Fibroblast of lung (primary cell): Measurements from ENCODE around the gene IFI44L. TPM values are rescaled to one million over a fixed set of nuclear protein-coding genes. Genes with fewer than 3 reads are reported as not detected.

ENCODE experiments used
- DNase-seq, 2 donors: peaks; one replicate each; pipeline versions ENCODE4 v3.0.0 to v3.0.0-alpha.2; 2010; ENCODE audit warnings: low read depth in 2 of 2
- H2AFZ ChIP-seq: 2 replicates; pipeline ENCODE4 v1.5.1; 2012; ENCODE audit warnings: low read length, control low read depth, inconsistent platforms
- H3K27ac ChIP-seq: 2 replicates; pipeline ENCODE4 v1.5.1; 2011; ENCODE audit warnings: low read length, control low read depth; ENCODE audit not compliant: insufficient read depth
- H3K27me3 ChIP-seq: 2 replicates; pipeline ENCODE4 v1.5.1; 2011; ENCODE audit warnings: mild to moderate bottlenecking, low read length; ENCODE audit not compliant: control insufficient read depth, insufficient read depth
- H3K36me3 ChIP-seq: 2 replicates; pipeline ENCODE4 v1.5.1; 2011; ENCODE audit warnings: low read length; ENCODE audit not compliant: control insufficient read depth, insufficient read depth
- H3K4me1 ChIP-seq: 2 replicates; pipeline ENCODE4 v1.5.1; 2011; ENCODE audit warnings: low read length; ENCODE audit not compliant: control insufficient read depth, insufficient read depth; ENCODE audit errors: extremely low read depth
- H3K4me2 ChIP-seq: 2 replicates; pipeline ENCODE4 v1.5.1; 2011; ENCODE audit warnings: low read length, control low read depth; ENCODE audit not compliant: insufficient read depth; ENCODE audit errors: extremely low read depth
- H3K4me3 ChIP-seq, 4 experiments: fragments of 200-600 bp in 1 of 4; sonication (generic) in 1 of 4; replicated peaks in 1 of 4; 2 replicates each; pipeline ENCODE4 v1.5.1; 2011 to 2016; ENCODE audit warnings: low read length in 4 of 4, low read depth in 3 of 4, mild to moderate bottlenecking in 3 of 4, control low read depth in 2 of 4, inconsistent platforms in 1 of 4, mixed read lengths in 1 of 4; ENCODE audit not compliant: insufficient read depth in 1 of 4; ENCODE audit errors: control extremely low read depth in 1 of 4
- H3K79me2 ChIP-seq: 2 replicates; pipeline ENCODE4 v1.5.1; 2012; ENCODE audit warnings: mild to moderate bottlenecking, low read length, inconsistent platforms; ENCODE audit not compliant: control insufficient read depth, insufficient read depth
- H3K9ac ChIP-seq: 2 replicates; pipeline ENCODE4 v1.5.1; 2011; ENCODE audit warnings: mild to moderate bottlenecking, low read length, control low read depth; ENCODE audit not compliant: insufficient read depth
- H3K9me3 ChIP-seq: 2 replicates; pipeline ENCODE4 v1.5.1; 2012; ENCODE audit warnings: low read depth, low read length; ENCODE audit not compliant: control insufficient read depth, insufficient read depth
- H4K20me1 ChIP-seq: 2 replicates; pipeline ENCODE4 v1.5.1; 2011; ENCODE audit warnings: low read length; ENCODE audit not compliant: control insufficient read depth, insufficient read depth; ENCODE audit errors: extremely low read depth
- EZH2 ChIP-seq: IDR thresholded peaks from 2 replicates; pipeline ENCODE4 v1.5.1; 2012; ENCODE audit warnings: low read length, control low read depth, mild to moderate bottlenecking; ENCODE audit errors: missing control alignments
- polyA plus RNA-seq, 2 donors: library from polyadenylated mRNA; depleted of rRNA in 1 of 2; stranded (reverse) in 1 of 2; unstranded in 1 of 2; fragments of >200 nt; gene quantifications; 2 replicates each; pipeline ENCODE4 v1.2.1, GENCODE V29; 2011 to 2012; ENCODE audit warnings: missing spikeins in 1 of 2
- total RNA-seq: library from RNA; depleted of rRNA; stranded (reverse); fragments of >200 nt; gene quantifications from 2 replicates; pipeline ENCODE4 v1.2.1, GENCODE V29; 2014
- TF ChIP-seq, protein P1 (sequence below), 2 donors: IDR thresholded peaks in 1 of 2; conservative IDR thresholded peaks in 1 of 2; 1 replicate in 1 of 2; 2 replicates in 1 of 2; pipeline ENCODE4 v1.5.1; 2011 to 2012; ENCODE audit warnings: low read length in 2 of 2, control low read depth in 1 of 2, inconsistent platforms in 1 of 2, low read depth in 1 of 2, mild to moderate bottlenecking in 1 of 2

The IFI44L gene
- total and polyA plus RNA-seq, 2 donors (not counting 1 experiment from before 2014, with no cell fraction given): 0.59 to 2.1 TPM

DNA sequence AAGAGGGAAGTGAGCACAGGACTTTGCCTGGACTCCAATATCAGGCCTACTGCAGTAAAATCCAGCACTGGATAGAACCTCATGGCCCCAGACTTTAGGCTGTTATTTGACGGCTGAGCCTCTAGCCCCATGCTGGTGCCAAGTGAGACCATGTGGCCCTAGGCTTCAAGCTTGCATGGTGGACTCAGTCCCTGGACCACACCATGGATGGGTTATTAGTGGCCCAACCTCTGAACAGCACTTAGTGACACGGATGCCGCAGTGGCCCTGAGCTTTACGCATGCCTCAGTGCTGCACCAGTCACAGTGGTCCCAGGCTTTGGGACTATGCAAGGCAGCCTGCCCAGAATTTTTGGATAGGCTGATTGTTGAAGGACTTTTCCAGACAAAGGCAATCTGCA is 13.0 kb downstream of the IFI44L start:
- Histone ChIP-seq H3K27ac (no peak overlapping the region), H2AFZ (no peak overlapping the region), H3K4me1 (no peaks in the 10 kb centered on the region), H3K27me3 (no peaks in the 10 kb centered on the region), H3K9me3 (no peaks in the 10 kb centered on the region), H3K36me3 (no peaks in the 10 kb centered on the region), H3K79me2 (no peaks in the 10 kb centered on the region), H3K4me3 (no peak overlapping the region), H3K9ac (no peak overlapping the region), H3K4me2 (no peak overlapping the region), H4K20me1 (no peaks in the 10 kb centered on the region)
- DNase-seq: no peak
- TF ChIP-seq, protein P1, sequence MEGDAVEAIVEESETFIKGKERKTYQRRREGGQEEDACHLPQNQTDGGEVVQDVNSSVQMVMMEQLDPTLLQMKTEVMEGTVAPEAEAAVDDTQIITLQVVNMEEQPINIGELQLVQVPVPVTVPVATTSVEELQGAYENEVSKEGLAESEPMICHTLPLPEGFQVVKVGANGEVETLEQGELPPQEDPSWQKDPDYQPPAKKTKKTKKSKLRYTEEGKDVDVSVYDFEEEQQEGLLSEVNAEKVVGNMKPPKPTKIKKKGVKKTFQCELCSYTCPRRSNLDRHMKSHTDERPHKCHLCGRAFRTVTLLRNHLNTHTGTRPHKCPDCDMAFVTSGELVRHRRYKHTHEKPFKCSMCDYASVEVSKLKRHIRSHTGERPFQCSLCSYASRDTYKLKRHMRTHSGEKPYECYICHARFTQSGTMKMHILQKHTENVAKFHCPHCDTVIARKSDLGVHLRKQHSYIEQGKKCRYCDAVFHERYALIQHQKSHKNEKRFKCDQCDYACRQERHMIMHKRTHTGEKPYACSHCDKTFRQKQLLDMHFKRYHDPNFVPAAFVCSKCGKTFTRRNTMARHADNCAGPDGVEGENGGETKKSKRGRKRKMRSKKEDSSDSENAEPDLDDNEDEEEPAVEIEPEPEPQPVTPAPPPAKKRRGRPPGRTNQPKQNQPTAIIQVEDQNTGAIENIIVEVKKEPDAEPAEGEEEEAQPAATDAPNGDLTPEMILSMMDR (conservative IDR thresholded peaks at IDR 0.05 in 1 of 2, IDR thresholded peaks at IDR 0.05 in 1 of 2; ENCODE audit: low read depth in 1 of 2, low read length in 2 of 2): no peak
- TF ChIP-seq EZH2: no peak

DNA sequence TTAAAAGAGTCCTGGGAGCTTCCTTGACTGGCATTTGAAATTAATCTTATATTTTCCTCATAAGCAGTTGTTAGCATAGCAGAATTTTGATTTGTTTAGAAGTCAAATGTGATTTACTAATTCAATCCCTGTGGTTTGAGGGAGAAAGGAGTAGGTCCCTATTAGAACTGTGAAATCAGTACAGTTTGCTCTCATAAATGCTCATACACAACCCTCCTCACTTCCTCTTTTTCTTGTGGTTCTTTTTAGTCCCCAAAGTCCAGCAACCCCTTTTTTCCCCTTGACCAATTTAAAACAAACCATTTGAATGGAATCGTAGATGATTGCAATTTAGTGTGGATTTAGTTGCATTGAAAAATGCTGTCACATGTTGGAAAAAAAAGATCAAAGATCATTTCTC is 20.2 kb downstream of the IFI44L start:
- Histone ChIP-seq H4K20me1 (no peaks in the 10 kb centered on the region), H3K4me1 (no peaks in the 10 kb centered on the region), H2AFZ (no peak overlapping the region), H3K4me2 (no peak overlapping the region), H3K36me3 (no peaks in the 10 kb centered on the region), H3K27me3 (no peaks in the 10 kb centered on the region), H3K9ac (no peak overlapping the region), H3K4me3 (no peak overlapping the region), H3K79me2 (no peaks in the 10 kb centered on the region), H3K27ac (no peak overlapping the region), H3K9me3 (no peaks in the 10 kb centered on the region)
- DNase-seq: no peak
- TF ChIP-seq EZH2: no peak
- TF ChIP-seq, protein P1 (conservative IDR thresholded peaks at IDR 0.05 in 1 of 2, IDR thresholded peaks at IDR 0.05 in 1 of 2; ENCODE audit: low read depth in 1 of 2, low read length in 2 of 2): no peak

DNA sequence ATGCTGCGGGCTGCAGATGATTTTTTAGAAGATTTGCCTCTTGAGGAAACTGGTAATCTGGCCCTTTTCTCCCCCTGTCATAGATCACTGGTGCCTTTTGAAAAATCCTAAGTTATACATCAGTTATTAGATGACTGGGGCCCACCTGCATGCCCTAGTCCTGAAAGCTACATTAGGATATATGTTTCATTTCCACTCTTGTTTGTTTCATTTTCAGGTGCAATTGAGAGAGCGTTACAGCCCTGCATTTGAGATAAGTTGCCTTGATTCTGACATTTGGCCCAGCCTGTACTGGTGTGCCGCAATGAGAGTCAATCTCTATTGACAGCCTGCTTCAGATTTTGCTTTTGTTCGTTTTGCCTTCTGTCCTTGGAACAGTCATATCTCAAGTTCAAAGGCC is 21.3 kb downstream of the IFI44L start:
- Histone ChIP-seq H3K27ac (no peak overlapping the region), H4K20me1 (no peaks in the 10 kb centered on the region), H3K79me2 (no peaks in the 10 kb centered on the region), H3K4me1 (no peaks in the 10 kb centered on the region), H3K4me3 (no peak overlapping the region), H3K36me3 (no peaks in the 10 kb centered on the region), H3K9me3 (no peaks in the 10 kb centered on the region), H2AFZ (no peak overlapping the region), H3K9ac (no peak overlapping the region), H3K27me3 (no peaks in the 10 kb centered on the region), H3K4me2 (no peak overlapping the region)
- no peak for DNase-seq
- TF ChIP-seq, protein P1 (conservative IDR thresholded peaks at IDR 0.05 in 1 of 2, IDR thresholded peaks at IDR 0.05 in 1 of 2; ENCODE audit: low read depth in 1 of 2, low read length in 2 of 2): no peak
- TF ChIP-seq EZH2: no peak
